HG03565 (cell line): ENCODE results near the gene DGKQ.
A peak's percentile ranks its signal among the peaks of the same experiment; 100 is the strongest.

ENCODE experiments used
- ATAC-seq: cut with Tn5 transposase; IDR thresholded peaks from one replicate; pipeline ENCODE4 v1.9.1; 2021; ENCODE audit warnings: mild to moderate bottlenecking, moderate library complexity; ENCODE audit not compliant: unreplicated experiment

Gene DGKQ, protein sequence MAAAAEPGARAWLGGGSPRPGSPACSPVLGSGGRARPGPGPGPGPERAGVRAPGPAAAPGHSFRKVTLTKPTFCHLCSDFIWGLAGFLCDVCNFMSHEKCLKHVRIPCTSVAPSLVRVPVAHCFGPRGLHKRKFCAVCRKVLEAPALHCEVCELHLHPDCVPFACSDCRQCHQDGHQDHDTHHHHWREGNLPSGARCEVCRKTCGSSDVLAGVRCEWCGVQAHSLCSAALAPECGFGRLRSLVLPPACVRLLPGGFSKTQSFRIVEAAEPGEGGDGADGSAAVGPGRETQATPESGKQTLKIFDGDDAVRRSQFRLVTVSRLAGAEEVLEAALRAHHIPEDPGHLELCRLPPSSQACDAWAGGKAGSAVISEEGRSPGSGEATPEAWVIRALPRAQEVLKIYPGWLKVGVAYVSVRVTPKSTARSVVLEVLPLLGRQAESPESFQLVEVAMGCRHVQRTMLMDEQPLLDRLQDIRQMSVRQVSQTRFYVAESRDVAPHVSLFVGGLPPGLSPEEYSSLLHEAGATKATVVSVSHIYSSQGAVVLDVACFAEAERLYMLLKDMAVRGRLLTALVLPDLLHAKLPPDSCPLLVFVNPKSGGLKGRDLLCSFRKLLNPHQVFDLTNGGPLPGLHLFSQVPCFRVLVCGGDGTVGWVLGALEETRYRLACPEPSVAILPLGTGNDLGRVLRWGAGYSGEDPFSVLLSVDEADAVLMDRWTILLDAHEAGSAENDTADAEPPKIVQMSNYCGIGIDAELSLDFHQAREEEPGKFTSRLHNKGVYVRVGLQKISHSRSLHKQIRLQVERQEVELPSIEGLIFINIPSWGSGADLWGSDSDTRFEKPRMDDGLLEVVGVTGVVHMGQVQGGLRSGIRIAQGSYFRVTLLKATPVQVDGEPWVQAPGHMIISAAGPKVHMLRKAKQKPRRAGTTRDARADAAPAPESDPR

DNA sequence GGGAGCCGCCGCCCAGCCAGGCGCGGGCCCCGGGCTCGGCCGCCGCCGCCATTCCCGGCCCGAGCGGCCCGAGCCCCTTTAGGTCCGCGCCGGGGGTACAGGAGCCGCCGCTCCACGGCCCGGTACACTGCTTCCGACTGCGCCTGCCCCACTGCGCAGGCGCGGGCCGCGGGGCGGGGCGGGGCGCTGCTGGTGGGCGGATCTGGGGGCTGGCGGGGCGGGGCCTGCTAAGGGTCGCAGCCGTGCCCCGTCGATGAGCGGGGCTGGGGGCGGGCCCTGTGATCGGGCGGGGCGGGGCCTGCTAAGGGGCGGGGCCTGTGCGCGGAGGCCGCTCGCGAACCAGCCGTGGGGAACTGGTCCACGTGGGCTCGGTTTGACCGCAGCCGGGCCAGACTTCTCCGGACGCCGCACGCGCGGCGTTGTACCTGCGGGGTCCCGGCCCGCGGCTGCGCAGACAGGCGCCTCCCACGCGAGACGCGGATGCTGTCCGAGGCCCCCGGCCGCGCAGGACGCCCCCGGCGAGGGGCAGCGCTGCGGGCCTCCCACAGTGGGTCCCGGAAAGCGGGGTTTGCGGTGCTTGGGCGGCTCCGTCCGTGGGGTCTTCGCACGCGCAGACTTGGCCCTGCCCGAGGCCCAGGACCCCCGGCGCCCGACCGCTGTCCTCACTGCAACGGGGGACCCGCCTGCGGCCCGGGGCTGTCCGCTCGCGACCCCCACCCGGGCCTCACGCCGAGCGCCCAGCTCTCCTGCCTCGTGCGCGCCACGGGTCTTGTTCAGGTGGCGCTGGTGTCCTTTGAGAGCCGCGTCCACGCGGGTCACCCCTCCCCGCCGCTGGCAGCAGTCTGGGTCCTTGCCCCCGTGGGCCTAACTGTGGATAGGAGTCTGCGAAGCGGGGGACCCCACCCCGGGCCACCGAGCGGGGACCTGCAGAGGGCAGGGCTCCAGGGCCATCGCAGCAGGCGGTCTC lies at the start of gene DGKQ:
Gene DGKQ, minus strand, starts transcription at position 139 of the 967 bp plus-strand sequence. Its CDS starts 87 bp downstream, at position 52.
- no peak for ATAC-seq

DNA sequence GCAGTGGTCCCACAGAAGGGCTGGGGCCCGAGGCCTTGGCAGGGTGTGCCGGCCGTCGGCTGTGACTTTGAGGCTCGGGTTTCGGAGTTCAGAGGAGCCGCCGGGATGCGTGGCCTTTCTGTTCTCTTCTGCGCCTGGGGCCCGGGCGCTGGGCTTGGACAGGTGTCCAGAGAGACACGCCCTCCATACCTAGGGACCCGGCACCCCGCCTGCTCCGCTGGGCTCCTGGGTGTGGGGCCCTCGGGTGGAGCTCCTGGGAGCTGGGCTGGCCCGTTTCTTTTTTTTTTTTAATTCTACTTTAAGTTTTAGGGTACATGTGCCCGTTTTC lies 49.3 kb upstream of the DGKQ start:
- ATAC-seq, result no peak

DNA sequence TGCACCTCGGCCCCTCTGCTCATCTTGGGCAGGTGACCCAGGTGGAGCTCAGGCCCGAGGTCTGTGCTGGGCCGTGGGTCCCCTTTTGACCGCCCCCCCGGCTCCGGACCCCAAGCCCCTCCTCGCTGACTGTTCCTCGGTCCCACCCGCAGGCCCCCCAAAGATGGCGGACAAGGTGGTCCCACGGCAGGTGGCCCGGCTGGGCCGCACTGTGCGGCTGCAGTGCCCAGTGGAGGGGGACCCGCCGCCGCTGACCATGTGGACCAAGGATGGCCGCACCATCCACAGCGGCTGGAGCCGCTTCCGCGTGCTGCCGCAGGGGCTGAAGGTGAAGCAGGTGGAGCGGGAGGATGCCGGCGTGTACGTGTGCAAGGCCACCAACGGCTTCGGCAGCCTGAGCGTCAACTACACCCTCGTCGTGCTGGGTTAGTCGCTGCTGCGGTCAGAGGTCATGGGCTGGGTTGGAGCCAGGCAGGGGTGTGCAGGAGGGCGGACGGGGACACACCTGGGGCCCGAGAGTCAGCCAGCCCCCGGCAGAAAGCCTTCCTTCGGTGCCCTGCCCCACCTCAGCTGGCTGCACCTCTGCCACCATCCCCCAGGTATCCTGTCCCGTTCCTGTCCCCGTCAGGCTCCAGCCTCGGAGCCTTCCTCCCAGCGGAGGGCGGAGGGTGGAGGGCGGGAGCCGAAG lies 48.8 kb upstream of the DGKQ start:
- ATAC-seq, result no peak

DNA sequence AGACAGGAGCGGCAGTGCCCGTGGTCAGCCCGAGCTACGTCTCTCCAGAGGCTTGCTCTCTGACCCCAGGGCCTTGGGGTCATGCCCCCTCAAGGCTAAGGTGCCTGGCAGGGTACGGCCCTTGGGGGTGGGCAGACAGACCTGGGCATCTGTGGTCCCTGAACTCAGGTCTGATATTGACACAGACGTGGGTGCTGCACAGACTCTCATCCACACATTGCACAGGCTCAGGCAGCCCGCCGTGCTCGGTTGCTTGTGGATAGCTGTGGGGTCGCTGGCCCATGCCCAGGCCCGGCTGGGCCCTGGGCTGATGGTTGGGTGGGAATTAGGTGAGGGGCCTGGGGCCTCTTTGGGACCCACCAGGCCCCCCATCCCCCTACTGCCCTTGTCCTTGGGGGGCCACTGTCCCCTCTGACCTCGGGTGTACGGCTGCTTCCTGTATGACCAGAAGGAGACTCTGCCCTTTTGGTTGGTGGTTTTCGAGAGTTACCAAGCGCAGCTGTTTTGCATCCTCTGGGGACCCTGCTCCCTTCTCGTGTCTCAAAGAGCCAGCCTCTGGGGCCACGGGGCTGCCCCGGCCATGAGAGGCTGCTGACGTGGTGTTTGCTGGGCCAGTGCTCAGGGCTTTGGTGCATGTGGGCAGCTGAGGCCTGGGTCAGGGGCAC lies 48.1 kb upstream of the DGKQ start:
- peak; percentile 69 for ATAC-seq

DNA sequence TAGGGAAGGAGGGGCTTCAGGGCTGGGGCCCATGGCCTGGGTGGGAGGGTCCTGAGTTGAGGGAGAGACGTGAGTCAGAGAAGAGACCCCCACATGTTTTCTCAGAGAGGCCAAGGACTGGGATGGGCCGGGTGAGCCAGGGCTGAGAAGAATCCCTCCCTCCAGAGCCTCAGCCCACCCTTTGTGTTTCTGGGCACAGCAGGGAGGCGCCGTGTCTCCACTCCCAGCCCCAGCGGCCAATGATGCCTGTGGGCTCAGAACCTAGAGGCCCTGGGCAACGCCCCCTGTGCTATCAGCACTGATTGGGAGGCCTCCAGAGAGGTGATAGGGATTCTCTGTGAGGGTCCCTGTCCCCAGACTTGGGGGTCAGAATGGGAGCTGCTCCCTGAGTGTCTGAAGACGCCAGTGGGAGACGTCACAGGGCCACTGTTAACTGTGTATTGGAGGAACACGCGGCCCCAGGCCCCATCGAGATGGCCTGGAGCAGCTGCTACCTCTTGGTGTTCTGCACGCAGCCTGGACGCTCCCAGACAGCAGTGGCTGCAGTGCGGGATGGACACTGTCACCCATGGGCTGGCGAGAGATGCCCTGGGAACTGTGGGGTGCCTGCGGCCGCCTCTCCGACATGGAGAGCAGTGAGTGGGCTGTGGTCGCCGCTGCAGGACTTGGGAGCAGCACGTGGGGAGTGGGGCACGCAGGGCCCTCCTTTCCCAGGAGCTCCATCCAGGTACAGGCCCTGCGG lies 46.5 kb upstream of the DGKQ start:
- ATAC-seq, result no peak

DNA sequence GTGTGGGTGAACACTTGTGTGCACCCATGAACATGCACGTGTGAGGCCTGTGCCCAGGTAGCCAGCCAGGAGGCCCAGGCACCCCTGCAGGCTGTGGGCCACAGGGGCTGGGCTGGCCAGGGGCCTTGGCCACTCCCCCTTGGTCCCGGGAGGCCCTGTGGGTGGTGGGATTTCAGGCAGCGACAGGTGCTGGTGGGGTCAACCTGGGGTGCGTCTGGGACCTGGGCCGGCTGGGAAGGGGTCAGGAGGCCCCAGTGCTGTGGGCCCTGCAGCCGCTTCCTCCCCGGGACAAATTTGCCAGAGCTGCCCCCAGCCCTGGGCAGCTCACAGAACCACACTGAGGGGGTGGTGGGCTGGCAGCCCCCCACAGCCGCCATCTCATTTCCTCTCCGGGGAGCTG lies 46.0 kb upstream of the DGKQ start:
- ATAC-seq, result no peak

DNA sequence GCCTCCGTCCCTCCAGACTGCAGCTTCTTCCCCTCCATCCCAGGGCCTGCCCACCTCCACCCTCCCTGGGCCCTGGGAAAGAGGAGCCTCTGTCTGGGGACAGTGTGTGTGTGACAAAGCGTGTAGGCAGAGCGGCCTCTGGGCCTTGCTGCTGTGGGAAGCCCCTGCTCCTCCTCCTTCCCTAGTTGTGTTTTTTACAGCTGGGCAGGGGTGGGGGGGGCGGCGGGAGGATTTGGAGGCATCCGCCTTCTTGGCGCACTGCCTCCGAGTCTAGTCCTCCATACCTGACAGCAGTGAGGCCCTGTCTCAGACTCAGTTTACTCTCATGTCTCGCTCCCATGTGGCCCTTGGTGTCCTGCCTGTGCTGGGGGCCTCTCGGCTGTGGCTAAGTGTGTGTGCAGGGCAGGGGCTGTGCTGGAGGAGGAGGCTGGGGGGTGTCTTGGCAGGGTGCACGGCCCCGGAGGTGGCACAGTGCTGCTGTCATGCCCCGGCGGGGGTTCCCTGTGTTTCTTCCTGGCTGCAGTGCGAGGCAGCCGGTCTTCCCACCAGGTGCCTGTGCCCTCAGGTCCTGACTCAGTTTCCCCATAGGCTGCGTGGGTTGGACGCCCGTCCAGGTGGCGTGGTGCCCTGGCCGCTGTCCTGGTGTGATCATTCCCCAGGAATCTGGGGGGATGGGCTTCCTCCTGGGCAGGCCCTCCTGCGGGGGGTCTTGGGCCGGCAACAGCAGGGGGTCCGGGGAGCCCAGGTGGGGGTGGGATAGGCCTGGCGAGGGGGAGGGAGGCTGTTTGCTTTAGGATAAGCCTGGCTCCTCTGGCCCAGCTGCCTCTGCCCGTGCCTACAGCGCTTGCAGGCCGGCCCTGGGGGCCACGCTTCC lies 45.0 kb upstream of the DGKQ start:
- ATAC-seq, result no peak

DNA sequence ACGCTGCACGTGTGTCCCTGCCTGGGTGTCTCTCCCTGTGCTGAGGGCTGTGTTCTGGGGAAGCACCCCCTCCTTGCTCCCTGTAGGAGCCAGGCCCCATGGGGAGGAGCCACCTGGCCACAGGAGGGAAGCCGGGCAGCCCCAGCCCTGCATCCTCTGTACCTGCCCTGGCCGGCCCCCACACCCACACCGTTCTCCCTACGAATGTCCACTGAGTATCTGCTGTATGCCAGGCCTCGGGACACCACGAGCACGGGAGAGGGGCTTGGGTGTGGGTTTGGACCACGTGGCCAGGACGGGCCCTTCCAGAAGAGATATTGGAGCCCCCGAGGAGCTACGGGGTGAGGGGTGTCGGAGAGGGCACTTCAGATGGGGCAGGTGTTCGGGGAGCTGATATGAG lies 44.3 kb upstream of the DGKQ start:
- no peak for ATAC-seq

DNA sequence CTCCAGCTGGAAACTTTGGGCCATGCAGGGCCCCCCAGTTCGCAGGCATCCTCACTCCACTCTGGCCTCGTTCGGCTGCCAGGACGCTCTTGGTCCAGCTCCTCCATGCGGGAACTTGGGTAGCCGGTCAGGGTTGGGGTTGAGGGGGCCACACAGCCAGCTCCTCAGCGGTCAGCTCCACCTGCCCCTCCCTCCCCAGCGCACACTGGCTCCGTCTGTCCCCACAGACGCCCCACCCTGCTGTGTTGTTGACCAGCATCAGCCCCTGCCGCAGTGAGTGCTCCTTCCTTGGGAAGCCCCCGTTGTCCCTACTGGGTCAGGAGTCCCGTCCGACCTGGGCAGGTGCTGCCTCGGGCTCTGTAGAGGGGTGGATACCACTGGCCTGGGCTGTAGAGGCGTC lies 43.8 kb upstream of the DGKQ start:
- ATAC-seq, result no peak

DNA sequence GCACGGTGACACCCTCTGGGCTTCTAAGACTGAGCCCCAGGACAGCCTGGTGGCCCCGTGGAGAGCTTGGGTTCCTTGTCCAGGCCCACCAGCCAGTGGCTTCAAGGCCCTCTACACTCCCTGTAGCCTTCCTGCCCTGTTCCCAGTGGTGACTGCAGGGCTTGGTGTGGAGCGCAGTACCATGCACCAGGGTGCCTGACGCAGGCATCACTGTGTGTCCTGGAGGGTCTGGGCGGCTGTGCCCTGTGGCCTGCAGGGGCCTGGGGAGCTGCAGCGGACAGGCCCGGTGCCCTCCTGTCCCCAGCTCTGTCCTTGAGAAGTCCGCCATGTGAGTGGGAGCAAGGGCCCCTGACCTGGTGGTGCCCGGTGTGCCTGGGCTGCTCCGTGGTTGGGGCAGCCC lies 42.4 kb upstream of the DGKQ start:
- no peak for ATAC-seq

DNA sequence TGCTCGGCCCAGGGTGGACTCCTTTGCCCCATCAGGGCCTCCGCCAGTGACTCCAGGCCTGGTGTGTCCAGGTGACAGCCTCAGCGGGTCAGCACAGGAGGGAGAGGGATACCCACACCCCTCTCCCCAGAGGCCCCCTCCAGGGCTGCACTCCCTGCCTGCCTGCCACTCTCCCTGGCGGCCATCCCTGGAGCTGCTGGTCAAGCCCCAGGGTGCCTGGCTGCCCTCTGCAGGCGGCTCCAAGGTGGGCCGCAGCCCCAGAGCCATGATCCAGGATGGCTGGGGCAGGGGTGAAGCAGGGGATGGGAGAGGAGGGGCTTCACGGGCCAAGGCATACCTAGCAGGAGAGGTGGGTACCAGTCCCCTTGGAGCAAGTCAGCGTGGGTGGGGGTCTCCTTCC lies 41.8 kb upstream of the DGKQ start:
- no peak for ATAC-seq

DNA sequence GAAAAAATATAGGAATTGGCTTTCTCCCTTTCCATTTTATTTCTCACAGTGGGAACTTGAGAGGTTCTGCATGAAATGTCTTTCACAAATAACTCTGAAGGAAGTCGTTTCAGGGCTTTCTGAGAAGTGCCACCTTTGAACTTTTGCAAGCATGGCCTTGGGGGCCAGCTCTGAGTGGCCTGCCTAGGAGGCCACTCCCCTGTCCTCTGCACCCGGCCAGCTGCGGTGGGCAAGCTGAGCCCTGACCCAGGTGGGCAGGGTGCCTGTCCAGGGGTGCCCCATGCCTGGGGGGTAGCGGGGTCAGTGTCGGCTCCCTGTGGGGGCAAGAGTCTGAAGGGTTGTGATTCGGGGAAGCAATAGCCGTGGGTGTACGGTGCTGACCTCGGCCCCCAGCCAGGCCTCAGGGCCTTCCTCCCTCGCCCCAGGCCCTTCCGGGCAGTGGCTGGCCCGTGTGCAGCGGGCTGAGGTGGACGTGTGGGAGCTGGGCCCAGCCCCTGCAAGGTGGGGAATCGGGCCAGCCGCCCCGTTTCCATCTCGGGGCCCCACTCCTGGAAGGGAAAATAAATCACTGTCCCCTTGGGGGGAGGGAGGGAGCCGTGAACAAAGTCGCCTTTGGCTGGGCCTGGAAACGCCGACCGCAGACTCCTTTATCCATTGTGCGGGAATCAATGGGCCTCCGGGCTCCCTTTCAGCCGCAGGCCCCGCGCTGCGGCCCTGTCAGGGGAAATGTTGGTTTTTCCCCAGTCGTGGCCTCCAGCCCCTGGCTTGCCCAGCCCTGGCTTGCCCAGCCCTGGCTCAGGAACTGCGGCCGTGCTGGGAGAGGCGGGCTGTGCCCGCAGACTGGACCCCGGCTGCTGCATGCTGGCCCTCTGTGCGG lies 41.2 kb upstream of the DGKQ start:
- ATAC-seq, result no peak

DNA sequence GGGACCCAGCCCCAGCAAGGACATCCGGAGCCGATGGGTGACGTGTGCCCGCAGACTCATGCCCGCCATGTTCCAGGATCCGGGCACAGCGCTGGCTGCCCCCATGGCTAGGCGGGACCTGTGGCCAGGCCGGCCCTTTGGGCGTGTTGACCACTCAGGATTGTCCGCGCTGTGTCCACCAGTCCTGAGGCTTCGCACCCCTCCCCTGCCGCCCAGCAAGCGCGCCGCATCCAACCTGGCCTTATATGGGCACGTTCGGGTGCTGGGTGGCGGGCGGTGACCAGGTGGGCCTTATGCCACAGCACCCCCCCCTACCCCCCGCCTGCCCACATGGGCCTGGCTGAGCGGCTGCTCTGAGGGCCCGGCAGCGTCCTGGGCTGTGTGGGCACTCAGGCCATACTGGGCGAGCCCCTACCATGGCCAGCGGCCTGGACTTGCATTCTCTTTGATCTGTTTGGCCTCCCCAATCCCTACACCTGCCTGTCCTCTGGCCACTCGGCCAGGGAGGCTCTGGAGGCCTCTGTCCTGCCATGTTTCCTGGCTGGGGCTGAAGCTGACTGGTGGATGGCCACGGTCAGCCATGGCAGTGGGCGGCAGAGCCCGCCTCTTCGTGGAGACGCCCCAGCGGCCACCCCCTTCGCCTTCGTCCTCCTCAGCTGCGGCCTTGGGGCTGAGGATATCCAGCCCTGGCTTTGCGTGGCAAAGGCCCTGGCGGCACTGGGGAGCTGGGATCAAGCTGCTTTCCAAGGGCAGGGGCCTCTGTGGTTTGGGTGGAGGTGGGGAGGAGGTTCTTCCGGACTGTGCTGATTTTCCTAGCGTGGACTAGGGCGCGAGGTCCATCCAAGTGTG lies 40.1 kb upstream of the DGKQ start:
- no peak for ATAC-seq

DNA sequence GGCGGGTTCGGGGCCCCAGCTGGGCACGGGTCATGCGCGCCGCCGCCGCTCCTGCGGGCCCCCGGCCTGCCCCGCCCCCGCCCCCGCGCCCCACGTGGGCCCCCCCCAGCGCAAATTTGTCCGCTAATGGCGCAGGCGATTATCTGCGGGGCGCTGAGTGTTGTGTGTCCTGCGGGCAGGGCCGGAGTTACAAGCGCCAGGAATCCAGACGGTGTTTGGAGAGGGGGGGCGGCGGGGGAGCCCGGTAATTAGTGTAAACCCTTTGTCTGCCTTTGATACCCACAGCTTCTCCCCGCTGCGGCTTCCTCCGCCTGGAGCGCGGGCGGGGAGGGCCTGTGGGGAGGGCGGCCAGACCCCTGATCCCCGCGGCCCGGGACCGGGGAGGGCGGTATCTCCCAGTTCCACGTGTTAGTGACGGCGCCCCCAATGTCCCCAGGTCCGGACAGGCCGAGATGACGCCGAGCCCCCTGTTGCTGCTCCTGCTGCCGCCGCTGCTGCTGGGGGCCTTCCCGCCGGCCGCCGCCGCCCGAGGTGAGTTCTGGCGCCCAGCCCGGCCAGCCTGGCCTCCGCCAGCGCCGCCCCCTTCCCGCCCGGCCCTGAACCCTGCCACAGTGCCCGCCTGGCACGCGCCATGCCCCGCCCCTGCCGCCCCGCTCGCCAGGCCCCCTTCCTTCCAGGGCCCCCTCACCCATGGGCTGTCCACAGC lies 38.8 kb upstream of the DGKQ start:
- ATAC-seq, result no peak

DNA sequence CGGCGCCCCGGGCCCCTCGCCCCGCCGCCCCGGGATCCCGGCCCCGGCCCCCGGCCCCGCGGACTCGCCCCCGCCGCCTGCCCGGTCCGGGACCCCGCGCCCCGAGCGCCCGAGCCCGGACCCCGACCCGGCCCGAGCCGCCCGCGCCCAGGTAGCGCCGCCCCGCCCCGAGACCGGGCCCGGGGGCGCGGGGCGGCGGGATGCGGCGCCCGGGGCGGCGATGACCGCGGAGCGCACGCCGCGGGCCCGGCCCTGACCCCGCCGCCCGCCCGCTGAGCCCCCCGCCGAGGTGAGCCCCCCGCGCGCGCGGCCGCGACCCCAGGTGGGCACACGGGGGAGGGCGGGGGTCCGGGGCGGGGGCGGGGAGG lies 38.3 kb upstream of the DGKQ start:
- ATAC-seq, result no peak
